Immature natural killer cell (primary cell): ENCODE measurements around the gene CNPY1. TPM values are rescaled to one million over a fixed set of nuclear protein-coding genes. Genes with fewer than 3 reads are reported as not detected.

ENCODE experiments used
- DNase-seq, 3 donors: peaks; one replicate each; pipeline ENCODE4 v3.0.0; 2022; ENCODE audit warnings: mixed read lengths in 1 of 3
- H3K27ac Mint-ChIP-seq, 6 donors: one replicate each; pipeline ENCODE4 v1.8.0; 2020; ENCODE audit warnings: mixed read lengths in 6 of 6, mild to moderate bottlenecking in 5 of 6, inconsistent platforms in 4 of 6, moderate library complexity in 3 of 6
- H3K27me3 Mint-ChIP-seq, 3 donors: one replicate each; pipeline ENCODE4 v1.8.0; 2020 to 2021; ENCODE audit warnings: low read depth in 3 of 3, mild to moderate bottlenecking in 3 of 3, mixed read lengths in 3 of 3, moderate library complexity in 3 of 3, inconsistent platforms in 1 of 3
- H3K36me3 Mint-ChIP-seq, 3 donors: one replicate each; pipeline ENCODE4 v1.8.0; 2020; ENCODE audit warnings: mixed read lengths in 3 of 3, inconsistent platforms in 2 of 3, mild to moderate bottlenecking in 2 of 3
- H3K4me1 Mint-ChIP-seq, 2 donors: one replicate each; pipeline ENCODE4 v1.8.0; 2020; ENCODE audit warnings: inconsistent platforms in 2 of 2, mild to moderate bottlenecking in 2 of 2, mixed read lengths in 2 of 2, moderate library complexity in 1 of 2
- H3K4me3 Mint-ChIP-seq, 5 donors: one replicate each; pipeline ENCODE4 v1.8.0; 2020; ENCODE audit warnings: mild to moderate bottlenecking in 5 of 5, mixed read lengths in 5 of 5, inconsistent platforms in 3 of 5, moderate library complexity in 3 of 5
- H3K9me3 Mint-ChIP-seq, 6 donors: one replicate each; pipeline ENCODE4 v1.8.0; 2020; ENCODE audit warnings: mild to moderate bottlenecking in 6 of 6, mixed read lengths in 6 of 6, inconsistent platforms in 4 of 6, moderate library complexity in 3 of 6
- polyA plus RNA-seq, 3 donors: library from polyadenylated mRNA; unstranded; fragments of 300-500 nt; fragmentation: Illumina TruSeq; gene quantifications; one replicate each; pipeline ENCODE4 v1.2.3, GENCODE V29; 2021

Gene CNPY1
- polyA plus RNA-seq, 3 donors from 2014 or later, result not detected

- Mint-ChIP-seq H3K9me3 (peaks cover 0 to 3% (median 0%) of the 10 kb centered on the region in 6 donors), H3K4me1 (no peaks in the 10 kb centered on the region), H3K27me3 (peaks cover 1 to 10% (median 4%) of the 10 kb centered on the region in 3 donors), H3K36me3 (no peaks in the 10 kb centered on the region), H3K4me3 (no peak overlapping the region), H3K27ac (no peak overlapping the region)
- no peak for DNase-seq
Measured at GRCh38 chr7:155559519-155560108, 13.3 kb upstream of the CNPY1 start.

- peaks cover 0 to 5% (median 0%) of the 10 kb centered on the region in 6 donors for H3K9me3 Mint-ChIP-seq
- H3K27me3 Mint-ChIP-seq, result peaks cover 1 to 13% (median 4%) of the 10 kb centered on the region in 3 donors
- H3K27ac Mint-ChIP-seq, result no peak overlapping the region
- H3K36me3 Mint-ChIP-seq, result no peaks in the 10 kb centered on the region
- no peaks in the 10 kb centered on the region for H3K4me1 Mint-ChIP-seq
- H3K4me3 Mint-ChIP-seq, result no peak overlapping the region
- DNase-seq, result no peak
Measured at GRCh38 chr7:155558961-155559360, 12.6 kb upstream of the CNPY1 start.

GRCh38 chr7:155558351-155558750 lies 12.0 kb upstream of the CNPY1 start:
- peaks cover 0 to 5% (median 0%) of the 10 kb centered on the region in 6 donors for H3K9me3 Mint-ChIP-seq

GRCh38 chr7:155557778-155558177 lies 11.4 kb upstream of the CNPY1 start:
- Mint-ChIP-seq H3K4me3 (no peak overlapping the region), H3K27ac (no peak overlapping the region), H3K9me3 (peaks cover 0 to 5% (median 0%) of the 10 kb centered on the region in 6 donors), H3K27me3 (peaks cover 1 to 17% (median 2%) of the 10 kb centered on the region in 3 donors), H3K4me1 (no peaks in the 10 kb centered on the region), H3K36me3 (no peaks in the 10 kb centered on the region)
- no peak for DNase-seq

More at GRCh38 chr7:155558351-155558750, 12.0 kb upstream of the CNPY1 start:
- H3K4me1 Mint-ChIP-seq, result no peaks in the 10 kb centered on the region
- H3K36me3 Mint-ChIP-seq, result no peaks in the 10 kb centered on the region
- H3K27ac Mint-ChIP-seq, result no peak overlapping the region
- H3K4me3 Mint-ChIP-seq, result no peak overlapping the region
- H3K27me3 Mint-ChIP-seq, result peaks cover 1 to 17% (median 4%) of the 10 kb centered on the region in 3 donors
- DNase-seq, result no peak

- Mint-ChIP-seq H3K36me3 (no peaks in the 10 kb centered on the region), H3K4me3 (no peak overlapping the region), H3K27me3 (peaks cover 1 to 17% (median 2%) of the 10 kb centered on the region in 3 donors), H3K9me3 (peaks cover 0 to 5% (median 0%) of the 10 kb centered on the region in 6 donors), H3K4me1 (no peaks in the 10 kb centered on the region), H3K27ac (no peak overlapping the region)
- no peak for DNase-seq
Measured at GRCh38 chr7:155556763-155557162, 10.4 kb upstream of the CNPY1 start.

- H3K27ac Mint-ChIP-seq, result no peak overlapping the region
- no peaks in the 10 kb centered on the region for H3K4me1 Mint-ChIP-seq
- H3K27me3 Mint-ChIP-seq, result peaks cover 1 to 14% (median 2%) of the 10 kb centered on the region in 3 donors
- no peaks in the 10 kb centered on the region for H3K36me3 Mint-ChIP-seq
- peaks cover 0 to 4% (median 0%) of the 10 kb centered on the region in 6 donors for H3K9me3 Mint-ChIP-seq
- no peak for DNase-seq
- no peak overlapping the region for H3K4me3 Mint-ChIP-seq
Measured at GRCh38 chr7:155555116-155555695, 8.8 kb upstream of the CNPY1 start.

- peaks cover 0 to 14% (median 2%) of the 10 kb centered on the region in 3 donors for H3K27me3 Mint-ChIP-seq
- no peak overlapping the region for H3K27ac Mint-ChIP-seq
- H3K36me3 Mint-ChIP-seq, result no peaks in the 10 kb centered on the region
- H3K9me3 Mint-ChIP-seq, result peaks cover 0 to 2% (median 0%) of the 10 kb centered on the region in 6 donors
- no peak for DNase-seq
- H3K4me3 Mint-ChIP-seq, result no peak overlapping the region
- no peaks in the 10 kb centered on the region for H3K4me1 Mint-ChIP-seq
Measured at GRCh38 chr7:155553871-155554270, 7.5 kb upstream of the CNPY1 start.

GRCh38 chr7:155551785-155552611 lies 5.6 kb upstream of the CNPY1 start:
- no peak for DNase-seq
- peaks cover 0 to 2% (median 0%) of the 10 kb centered on the region in 6 donors for H3K9me3 Mint-ChIP-seq

GRCh38 chr7:155550916-155551315 lies 4.6 kb upstream of the CNPY1 start:
- Mint-ChIP-seq H3K9me3 (peaks cover 0 to 2% (median 0%) of the 10 kb centered on the region in 6 donors), H3K27ac (no peak overlapping the region), H3K4me3 (no peak overlapping the region), H3K4me1 (no peaks in the 10 kb centered on the region), H3K36me3 (no peaks in the 10 kb centered on the region), H3K27me3 (peaks cover 0 to 10% (median 0%) of the 10 kb centered on the region in 3 donors)
- no peak for DNase-seq

More at GRCh38 chr7:155551785-155552611, 5.6 kb upstream of the CNPY1 start:
- Mint-ChIP-seq H3K4me3 (no peak overlapping the region), H3K27ac (no peak overlapping the region), H3K36me3 (no peaks in the 10 kb centered on the region), H3K4me1 (no peaks in the 10 kb centered on the region), H3K27me3 (peaks cover 0 to 10% (median 0%) of the 10 kb centered on the region in 3 donors)

- no peak overlapping the region for H3K4me3 Mint-ChIP-seq
- H3K4me1 Mint-ChIP-seq, result no peaks in the 10 kb centered on the region
- H3K9me3 Mint-ChIP-seq, result no peaks in the 10 kb centered on the region
- no peak for DNase-seq
- no peaks in the 10 kb centered on the region for H3K36me3 Mint-ChIP-seq
- H3K27ac Mint-ChIP-seq, result no peak overlapping the region
- H3K27me3 Mint-ChIP-seq, result peaks cover 0 to 7% (median 2%) of the 10 kb centered on the region in 3 donors
Measured at GRCh38 chr7:155549226-155549625, 2.9 kb upstream of the CNPY1 start.

- Mint-ChIP-seq H3K27me3 (peaks cover 0 to 2% (median 0%) of the 10 kb centered on the region in 3 donors), H3K4me1 (no peaks in the 10 kb centered on the region), H3K36me3 (no peaks in the 10 kb centered on the region), H3K9me3 (no peaks in the 10 kb centered on the region), H3K4me3 (no peak overlapping the region), H3K27ac (no peak overlapping the region)
- no peak for DNase-seq
Measured at GRCh38 chr7:155547161-155547791, 917 bp upstream of the CNPY1 start.

GRCh38 chr7:155545348-155545747 lies 1.0 kb downstream of the CNPY1 start:
- H3K4me3 Mint-ChIP-seq, result no peak overlapping the region
- no peak overlapping the region for H3K27ac Mint-ChIP-seq
- peaks cover 0 to 5% (median 5%) of the 10 kb centered on the region in 3 donors for H3K27me3 Mint-ChIP-seq
- DNase-seq, result no peak
- H3K36me3 Mint-ChIP-seq, result no peaks in the 10 kb centered on the region
- H3K9me3 Mint-ChIP-seq, result no peaks in the 10 kb centered on the region
- H3K4me1 Mint-ChIP-seq, result no peaks in the 10 kb centered on the region

GRCh38 chr7:155544485-155544884 lies 1.9 kb downstream of the CNPY1 start:
- H3K27me3 Mint-ChIP-seq, result peaks cover 2 to 5% (median 5%) of the 10 kb centered on the region in 3 donors
- no peak overlapping the region for H3K4me3 Mint-ChIP-seq
- no peak overlapping the region for H3K27ac Mint-ChIP-seq
- no peaks in the 10 kb centered on the region for H3K9me3 Mint-ChIP-seq
- H3K36me3 Mint-ChIP-seq, result no peaks in the 10 kb centered on the region
- no peaks in the 10 kb centered on the region for H3K4me1 Mint-ChIP-seq
- no peak for DNase-seq
